HepG2 (cell line): ENCODE data around the gene RTEL1. TPM values are rescaled to one million over a fixed set of nuclear protein-coding genes. Genes with fewer than 3 reads are reported as not detected.

Experiments used
- AGO2 ChIP-seq: fragments of 200-400 bp; formaldehyde crosslinking; optimal IDR thresholded peaks from 2 replicates; pipeline ENCODE3; 2017; ENCODE audit warnings: mild to moderate bottlenecking, low read depth, low read length, moderate library complexity
- DZIP1 ChIP-seq: sonication (generic); formaldehyde crosslinking; IDR thresholded peaks from 2 replicates; pipeline ENCODE4 v1.5.0; 2020; ENCODE audit warnings: mild to moderate bottlenecking, missing genetic modification reagents
- ELF1 ChIP-seq: sonication (generic); formaldehyde crosslinking; IDR thresholded peaks from 2 replicates; pipeline ENCODE4 v1.4.0; 2020; ENCODE audit warnings: missing genetic modification reagents
- HMGXB4 ChIP-seq, 2 experiments: sonication (generic) in 1 of 2; formaldehyde crosslinking in 1 of 2; IDR thresholded peaks; 2 replicates each; pipeline versions ENCODE4 v1.4.0 to v1.6.1; 2018 to 2020; ENCODE audit warnings: missing genetic modification reagents in 2 of 2, borderline replicate concordance in 1 of 2, low read depth in 1 of 2, mild to moderate bottlenecking in 1 of 2, missing biosample characterization in 1 of 2
- MIXL1 ChIP-seq: IDR thresholded peaks from 2 replicates; pipeline ENCODE4 v1.6.1; 2016
- MLLT10 ChIP-seq: sonication (generic); formaldehyde crosslinking; IDR thresholded peaks from 2 replicates; pipeline ENCODE4 v1.4.0; 2020; ENCODE audit warnings: missing genetic modification reagents
- SSRP1 ChIP-seq: IDR thresholded peaks from 2 replicates; pipeline ENCODE4 v1.6.1; 2016; ENCODE audit warnings: control low read depth
- ZHX2 ChIP-seq, 2 experiments: sonication (generic) in 1 of 2; formaldehyde crosslinking in 1 of 2; IDR thresholded peaks; 2 replicates each; pipeline versions ENCODE4 v1.6.1 to v1.9.0; 2014 to 2022; ENCODE audit warnings: antibody characterized with exemption in 1 of 2, borderline replicate concordance in 1 of 2, inconsistent platforms in 1 of 2, low read depth in 1 of 2, missing genetic modification reagents in 1 of 2
- ZNF12 ChIP-seq: sonication (generic); formaldehyde crosslinking; IDR thresholded peaks from 2 replicates; pipeline ENCODE4 v1.5.0; 2020; ENCODE audit warnings: missing genetic modification reagents
- ZNF510 ChIP-seq: sonication (generic); formaldehyde crosslinking; IDR thresholded peaks from 2 replicates; pipeline ENCODE4 v1.4.0; 2020; ENCODE audit warnings: low read depth, mild to moderate bottlenecking, missing genetic modification reagents
- ZNF609 ChIP-seq: sonication (generic); formaldehyde crosslinking; IDR thresholded peaks from 2 replicates; pipeline ENCODE4 v1.4.0; 2020; ENCODE audit warnings: mild to moderate bottlenecking, missing genetic modification reagents, borderline replicate concordance
- polyA plus RNA-seq, 8 experiments: library from polyadenylated mRNA; depleted of rRNA in 3 of 8; stranded (reverse) in 7 of 8; unstranded in 1 of 8; fragments of >200 nt; fragmentation: Illumina TruSeq in 4 of 8; extraction: Trizol in 4 of 8; gene quantifications; 2 replicates each; pipeline versions ENCODE4 v1.2.1 to v1.2.3, GENCODE V29; 2011 to 2016; ENCODE audit warnings: low read depth in 4 of 8, missing spikeins in 1 of 8, mixed read lengths in 1 of 8; ENCODE audit not compliant: insufficient read depth in 1 of 8
- total RNA-seq, 5 experiments: library from RNA; depleted of rRNA; stranded (reverse); fragments of >200 nt; fragmentation: Illumina TruSeq; extraction: Trizol; gene quantifications; 2 replicates each; pipeline ENCODE4 v1.2.3, GENCODE V29; 2016; ENCODE audit warnings: low read depth in 1 of 5

RTEL1 gene
- total and polyA plus RNA-seq, 2 of the 13 experiments (the other 11 are each of a cell fraction or from before 2014, with no cell fraction given) = 21.8 to 36.4 TPM

- TF ChIP-seq AGO2 (peak; percentile 96), MLLT10 (CRISPR knock-in tag) (no peak), MIXL1 (CRISPR knock-in tag) (no peak; the same call in 1 of the 2 replicates), HMGXB4 (CRISPR knock-in tag; IDR thresholded peaks at IDR 0.05; ENCODE audit: borderline replicate concordance in 1 of 2, low read depth in 1 of 2) (peak in 1 of 2 experiments; percentile 90), ELF1 (CRISPR knock-in tag) (peak; percentile 35; the same call in 1 of the 2 replicates), ZHX2 (IDR thresholded peaks at IDR 0.05; ENCODE audit: low read depth) (no peak; the same call in 1 of the 2 replicates), ZHX2 (CRISPR knock-in tag; IDR thresholded peaks at IDR 0.05; ENCODE audit: borderline replicate concordance) (0 out of 2 replicates have a peak, but pooled peaks have one; percentile 69), ZNF609 (peak; percentile 82), ZNF12 (peak; percentile 81), ZNF510 (CRISPR knock-in tag) (peak; percentile 92; the same call in 1 of the 2 replicates), SSRP1 (CRISPR knock-in tag) (no peak), DZIP1 (CRISPR knock-in tag) (peak; percentile 95; the same call in 1 of the 2 replicates)
Observed at GRCh38 chr20:63627129-63627750, 30.9 kb upstream of the RTEL1 start (continued).
